Anterior cingulate cortex (tissue), 58 donors: ENCODE results near the gene USP7.

Experiments
- DNase-seq, 58 donors: peaks; one replicate each; lab custom pipeline; 2025; lab: John Stamatoyannopoulos, UW

Gene USP7

GRCh38 chr16:8905795-8906591 is 57.7 kb downstream of the USP7 start:
- DNase-seq: no peak

- DNase-seq: no peak
These were observed 58.4 kb downstream of the USP7 start for GRCh38 chr16:8905168-8905762.

- DNase-seq: no peak
These were observed 59.7 kb downstream of the USP7 start for GRCh38 chr16:8904018-8904430.

- DNase-seq: no peak
These were observed 60.7 kb downstream of the USP7 start for GRCh38 chr16:8903004-8903403.

- no peak for DNase-seq
These were observed 62.3 kb downstream of the USP7 start for GRCh38 chr16:8901320-8901861.

- no peak for DNase-seq
These were observed 63.4 kb downstream of the USP7 start for GRCh38 chr16:8900343-8900742.

GRCh38 chr16:8899709-8900317 is 63.9 kb downstream of the USP7 start:
- no peak for DNase-seq

GRCh38 chr16:8898660-8899318 is 64.9 kb downstream of the USP7 start:
- DNase-seq: no peak

GRCh38 chr16:8894736-8895334 is 68.9 kb downstream of the USP7 start:
- DNase-seq: no peak

GRCh38 chr16:8893976-8894690 is 69.6 kb downstream of the USP7 start:
- DNase-seq: no peak

GRCh38 chr16:8893426-8893825 is 70.3 kb downstream of the USP7 start:
- DNase-seq: no peak

GRCh38 chr16:8892101-8892575 is 71.6 kb downstream of the USP7 start:
- no peak for DNase-seq

GRCh38 chr16:8890549-8890921 is 73.2 kb downstream of the USP7 start:
- DNase-seq: no peak

GRCh38 chr16:8889893-8890548 is 73.7 kb downstream of the USP7 start:
- no peak for DNase-seq

GRCh38 chr16:8888951-8889892 is 74.5 kb downstream of the USP7 start:
- DNase-seq: no peak

GRCh38 chr16:8887952-8888560 is 75.7 kb downstream of the USP7 start:
- DNase-seq: peak in 51 of 58 donors; percentile 13 to 96 (median 56)

- no peak for DNase-seq
These were observed 76.3 kb downstream of the USP7 start for GRCh38 chr16:8887431-8887765.
